DOHH2 (cell line): ENCODE data around the gene HACL1.

Experiments
- H3F3A ChIP-seq: fragments of 200-600 bp; sonication (generic), shearing (Covaris generic); 2 replicates; pipeline ENCODE4 v1.6.0; 2016; ENCODE audit warnings: antibody characterized with exemption, mild to moderate bottlenecking; ENCODE audit not compliant: control insufficient read depth, insufficient read depth
- H3K27ac ChIP-seq: fragments of 200-600 bp; sonication (generic); 2 replicates; pipeline ENCODE4 v1.5.1; 2014; ENCODE audit warnings: low read depth, mild to moderate bottlenecking, low read length, moderate library complexity
- H3K27me3 ChIP-seq: fragments of 200-600 bp; sonication (generic); 2 replicates; pipeline ENCODE4 v1.6.1; 2014; ENCODE audit warnings: mild to moderate bottlenecking, low read length, mixed read lengths; ENCODE audit not compliant: control insufficient read depth
- H3K36me3 ChIP-seq: fragments of 200-600 bp; sonication (generic); 2 replicates; pipeline ENCODE4 v1.6.1; 2014; ENCODE audit warnings: mild to moderate bottlenecking, low read length, moderate library complexity, mixed read lengths; ENCODE audit not compliant: control insufficient read depth
- H3K4me1 ChIP-seq: fragments of 200-600 bp; sonication (generic); 2 replicates; pipeline ENCODE4 v1.6.1; 2014; ENCODE audit warnings: mild to moderate bottlenecking, low read length, mixed read lengths; ENCODE audit not compliant: control insufficient read depth
- H3K4me2 ChIP-seq: fragments of 200-600 bp; sonication (generic); 2 replicates; pipeline ENCODE4 v1.6.0; 2014; ENCODE audit warnings: mild to moderate bottlenecking, low read length, moderate library complexity
- H3K4me3 ChIP-seq: fragments of 200-600 bp; sonication (generic); 2 replicates; pipeline ENCODE4 v1.5.1; 2014; ENCODE audit warnings: mild to moderate bottlenecking, low read length, mixed read lengths
- H3K79me2 ChIP-seq: fragments of 200-600 bp; sonication (generic); 2 replicates; pipeline ENCODE4 v1.6.1; 2014; ENCODE audit warnings: mild to moderate bottlenecking, low read length, mixed read lengths; ENCODE audit not compliant: control insufficient read depth
- H3K9me2 ChIP-seq: fragments of 200-600 bp; sonication (generic); replicated peaks from 2 replicates; pipeline ENCODE4 v1.6.1; 2014; ENCODE audit warnings: mild to moderate bottlenecking, low read length, mixed read lengths; ENCODE audit not compliant: control insufficient read depth
- H3K9me3 ChIP-seq: fragments of 200-600 bp; sonication (generic); 2 replicates; pipeline ENCODE4 v1.6.1; 2014; ENCODE audit warnings: antibody characterized with exemption, low read length, mixed read lengths; ENCODE audit not compliant: control insufficient read depth, insufficient read depth
- H4K20me1 ChIP-seq: fragments of 200-600 bp; sonication (generic); 2 replicates; pipeline ENCODE4 v1.6.0; 2014; ENCODE audit warnings: low read depth, mild to moderate bottlenecking, antibody characterized with exemption, low read length, moderate library complexity; ENCODE audit not compliant: control insufficient read depth, insufficient read depth
- CTCF ChIP-seq: fragments of 200-600 bp; sonication (generic); IDR thresholded peaks from one replicate; pipeline ENCODE4 v1.5.1; 2014; ENCODE audit warnings: antibody characterized with exemption, mild to moderate bottlenecking, low read depth, low read length; ENCODE audit not compliant: poor library complexity, severe bottlenecking
- EZH2phosphoT487 ChIP-seq: fragments of 200-600 bp; sonication (generic); IDR thresholded peaks from 2 replicates; pipeline ENCODE4 v1.6.1; 2017; ENCODE audit warnings: borderline replicate concordance, mild to moderate bottlenecking, antibody characterized with exemption, low read length, moderate library complexity, mixed read lengths

Gene HACL1

GRCh38 chr3:15634671-15635070 is 33.3 kb upstream of the HACL1 start:
- no peak overlapping the region for H3K4me3 ChIP-seq
- no peaks in the 10 kb centered on the region for H4K20me1 ChIP-seq
- H3K27ac ChIP-seq = no peak overlapping the region
- no peaks in the 10 kb centered on the region for H3K9me2 ChIP-seq
- H3K4me2 ChIP-seq = no peak overlapping the region
- H3K79me2 ChIP-seq = no peaks in the 10 kb centered on the region
- no peaks in the 10 kb centered on the region for H3K27me3 ChIP-seq
- no peaks in the 10 kb centered on the region for H3K36me3 ChIP-seq
- no peaks in the 10 kb centered on the region for H3K9me3 ChIP-seq
- no peaks in the 10 kb centered on the region for H3F3A ChIP-seq
- H3K4me1 ChIP-seq = peaks cover 16% of the 10 kb centered on the region
- TF ChIP-seq EZH2phosphoT487 = no peak
- no peak for TF ChIP-seq CTCF

GRCh38 chr3:15633766-15634598 is 32.6 kb upstream of the HACL1 start:
- Histone ChIP-seq H3F3A (no peaks in the 10 kb centered on the region), H3K4me3 (no peak overlapping the region), H4K20me1 (no peaks in the 10 kb centered on the region), H3K36me3 (no peaks in the 10 kb centered on the region), H3K9me3 (no peaks in the 10 kb centered on the region), H3K9me2 (no peaks in the 10 kb centered on the region), H3K27ac (no peak overlapping the region), H3K4me2 (no peak overlapping the region), H3K4me1 (peaks cover 16% of the 10 kb centered on the region), H3K79me2 (no peaks in the 10 kb centered on the region), H3K27me3 (no peaks in the 10 kb centered on the region)
- TF ChIP-seq EZH2phosphoT487 = no peak
- TF ChIP-seq CTCF = no peak

GRCh38 chr3:15633159-15633558 is 31.8 kb upstream of the HACL1 start:
- TF ChIP-seq CTCF (no peak), EZH2phosphoT487 (no peak)
- no peak overlapping the region for H3K4me3 ChIP-seq
- no peaks in the 10 kb centered on the region for H3K27me3 ChIP-seq
- no peaks in the 10 kb centered on the region for H4K20me1 ChIP-seq
- no peak overlapping the region for H3K4me2 ChIP-seq
- no peak overlapping the region for H3K27ac ChIP-seq
- peaks cover 16% of the 10 kb centered on the region for H3K4me1 ChIP-seq
- H3K9me3 ChIP-seq = no peaks in the 10 kb centered on the region
- H3K36me3 ChIP-seq = no peaks in the 10 kb centered on the region
- H3K9me2 ChIP-seq = no peaks in the 10 kb centered on the region
- no peaks in the 10 kb centered on the region for H3F3A ChIP-seq
- H3K79me2 ChIP-seq = no peaks in the 10 kb centered on the region
